ENCODE measurements around the gene PCSK5.
"Not testable (repeated sequence)": the region's sequence is repeated elsewhere in the genome, so short reads cannot be mapped to it uniquely, and the experiment has no call there.

The PCSK5 gene

GRCh38 chr9:75890472-75891276 is at the start of gene PCSK5:
TSS of gene PCSK5 (plus strand) at chr9:75890673. CDS start at chr9:75891182, 509 bp downstream.
- DNase-seq: peak; percentile 33 to 55 (median 37)

- no peak for DNase-seq
These were observed 46.2 kb upstream of the PCSK5 start for GRCh38 chr9:75844321-75844720.

GRCh38 chr9:75845806-75846205 is 44.7 kb upstream of the PCSK5 start:
- no peak for DNase-seq

GRCh38 chr9:75847085-75847484 is 43.4 kb upstream of the PCSK5 start:
- DNase-seq: no peak

- DNase-seq: no peak
These were observed 39.8 kb upstream of the PCSK5 start for GRCh38 chr9:75850459-75851200.

GRCh38 chr9:75851917-75852316 is 38.6 kb upstream of the PCSK5 start:
- no peak for DNase-seq

- DNase-seq: no peak
These were observed 37.7 kb upstream of the PCSK5 start for GRCh38 chr9:75852746-75853145.

GRCh38 chr9:75855509-75855908 is 35.0 kb upstream of the PCSK5 start:
- no peak for DNase-seq

GRCh38 chr9:75858497-75859092 is 31.9 kb upstream of the PCSK5 start:
- DNase-seq: no peak

- no peak for DNase-seq
These were observed 26.2 kb upstream of the PCSK5 start for GRCh38 chr9:75864266-75864665.

GRCh38 chr9:75866273-75866871 is 24.1 kb upstream of the PCSK5 start:
- DNase-seq: peak in 1 of 4 experiments; percentile 5

GRCh38 chr9:75868526-75868925 is 21.9 kb upstream of the PCSK5 start:
- not testable (repeated sequence) for DNase-seq

- DNase-seq: no peak
These were observed 21.2 kb upstream of the PCSK5 start for GRCh38 chr9:75869236-75869635.

- DNase-seq: no peak
These were observed 20.0 kb upstream of the PCSK5 start for GRCh38 chr9:75870450-75870849.

- no peak for DNase-seq
These were observed 18.8 kb upstream of the PCSK5 start for GRCh38 chr9:75871624-75872023.

- no peak for DNase-seq
These were observed 16.8 kb upstream of the PCSK5 start for GRCh38 chr9:75873712-75874111.

- no peak for DNase-seq
These were observed 13.4 kb upstream of the PCSK5 start for GRCh38 chr9:75876999-75877640.

- DNase-seq: no peak
These were observed 12.0 kb upstream of the PCSK5 start for GRCh38 chr9:75878488-75878860.

- no peak for DNase-seq
These were observed 9.9 kb upstream of the PCSK5 start for GRCh38 chr9:75880618-75881017.

GRCh38 chr9:75881761-75882160 is 8.7 kb upstream of the PCSK5 start:
- DNase-seq: no peak

- DNase-seq: no peak
These were observed 4.8 kb upstream of the PCSK5 start for GRCh38 chr9:75885652-75886051.

- DNase-seq: no peak
These were observed 896 bp upstream of the PCSK5 start for GRCh38 chr9:75889577-75889976.

- DNase-seq: no peak
These were observed 449 bp upstream of the PCSK5 start for GRCh38 chr9:75889977-75890471.

All from activated CD4-positive, CD25-positive, alpha-beta regulatory T cell (primary cell).